GM12875 (cell line): ENCODE data around the gene SYNGR2.

Experiments
- H3K4me3 ChIP-seq: one replicate; pipeline ENCODE4 v1.5.1; 2011; ENCODE audit warnings: low read depth, low read length, control low read depth
- CTCF ChIP-seq: IDR thresholded peaks from 2 replicates; pipeline ENCODE4 v1.5.1; 2011; ENCODE audit warnings: low read depth, mild to moderate bottlenecking, control low read depth, inconsistent platforms, low read length, moderate library complexity, borderline replicate concordance; ENCODE audit not compliant: insufficient read depth

Gene SYNGR2

DNA sequence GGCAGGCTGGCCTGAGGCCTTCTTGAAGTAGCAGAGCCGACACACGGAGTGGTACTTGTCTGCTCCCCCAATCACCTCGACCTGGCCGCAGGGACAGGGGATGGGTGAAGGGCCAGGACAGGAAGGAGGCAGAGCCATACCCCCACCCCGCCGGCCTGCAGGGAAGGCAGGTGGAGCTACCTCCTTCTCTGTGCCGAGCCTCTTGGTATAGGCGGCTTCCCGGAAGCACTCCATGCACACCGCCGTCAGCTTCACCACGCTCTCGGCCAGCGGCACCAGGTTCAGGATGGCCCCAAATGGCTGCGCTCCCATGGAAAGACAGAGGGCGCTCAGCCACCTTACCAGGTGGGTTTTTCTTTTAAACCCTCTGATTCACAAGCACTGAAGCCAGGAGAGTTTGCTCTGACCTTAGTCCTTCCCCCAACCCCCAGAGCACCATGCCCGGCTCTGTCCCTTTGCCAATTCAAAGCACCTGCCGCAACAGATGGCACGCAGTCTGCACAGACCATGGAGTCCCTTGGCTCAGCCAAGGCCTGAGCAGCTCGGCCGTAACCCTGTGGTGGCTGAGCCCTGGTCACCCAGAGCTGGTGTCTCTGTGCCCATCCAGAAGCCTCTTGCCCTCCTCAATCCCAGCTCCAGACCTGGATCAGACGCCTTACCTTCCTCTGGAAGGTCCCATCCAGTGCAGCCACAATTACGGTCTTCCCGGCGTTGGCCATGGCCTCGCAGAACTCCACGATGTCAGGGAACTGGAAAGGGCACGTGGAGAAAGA, 6.7 kb downstream of the SYNGR2 start:
- no peak overlapping the region for H3K4me3 ChIP-seq
- 0 out of 2 replicates have a peak, but pooled peaks have one; percentile 7 for TF ChIP-seq CTCF

- TF ChIP-seq CTCF = no peak
- H3K4me3 ChIP-seq = no peak overlapping the region
Observed at GRCh38 chr17:78175643-78175981, 7.2 kb downstream of the SYNGR2 start.

DNA sequence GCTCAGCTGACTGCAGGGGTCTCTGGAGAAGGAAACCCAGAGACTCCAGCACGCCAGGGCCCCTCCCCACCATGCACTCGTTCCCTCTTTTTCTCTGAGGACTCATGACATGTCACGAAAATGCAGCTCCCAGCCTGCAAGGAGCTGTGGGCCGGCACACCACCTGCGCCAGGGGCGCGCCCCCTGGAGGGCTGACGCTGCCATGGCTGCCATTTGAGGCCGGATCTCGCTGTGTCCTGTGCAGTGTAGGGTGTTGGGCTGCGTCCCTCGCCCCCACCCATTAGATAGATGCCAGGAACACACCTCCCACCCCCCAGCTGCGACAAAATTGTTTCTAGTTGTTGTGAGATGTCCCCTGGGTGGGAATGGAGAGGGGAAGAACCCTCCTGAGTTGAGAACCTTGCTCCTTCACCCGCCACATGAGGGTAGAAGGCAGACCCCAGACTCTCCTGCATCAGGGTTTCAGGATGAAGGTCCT, 8.2 kb downstream of the SYNGR2 start:
- peak; percentile 99 for TF ChIP-seq CTCF

GRCh38 chr17:78179372-78179771, 11.0 kb downstream of the SYNGR2 start:
- no peak for TF ChIP-seq CTCF

More for the DNA sequence above, 8.2 kb downstream of the SYNGR2 start:
- H3K4me3 ChIP-seq = no peak overlapping the region

GRCh38 chr17:78180083-78180482, 11.7 kb downstream of the SYNGR2 start:
- no peak overlapping the region for H3K4me3 ChIP-seq
- no peak for TF ChIP-seq CTCF

More at GRCh38 chr17:78179372-78179771, 11.0 kb downstream of the SYNGR2 start:
- H3K4me3 ChIP-seq = no peak overlapping the region

GRCh38 chr17:78180508-78180907, 12.1 kb downstream of the SYNGR2 start:
- H3K4me3 ChIP-seq = no peak overlapping the region
- TF ChIP-seq CTCF = no peak

GRCh38 chr17:78182504-78182903, 14.1 kb downstream of the SYNGR2 start:
- H3K4me3 ChIP-seq = no peak overlapping the region
- no peak for TF ChIP-seq CTCF
